H9 (cell line): Measurements from ENCODE around the gene SNTG2. TPM values are rescaled to one million over a fixed set of nuclear protein-coding genes. Genes with fewer than 3 reads are reported as not detected.

Experiments
- DNase-seq: peaks from one replicate; pipeline ENCODE4 v3.0.0-alpha.2; 2017
- H2AFZ ChIP-seq: one replicate; pipeline ENCODE4 v1.6.1; 2013; ENCODE audit warnings: mild to moderate bottlenecking, low read length, control low read depth, moderate library complexity
- H2AK5ac ChIP-seq: 2 replicates; pipeline ENCODE4 v1.6.1; 2013; ENCODE audit warnings: low read length, control low read depth, mixed read lengths; ENCODE audit not compliant: insufficient read length
- H2BK120ac ChIP-seq: one replicate; pipeline ENCODE4 v1.6.1; 2013; ENCODE audit warnings: low read depth, mild to moderate bottlenecking, low read length, control low read depth, inconsistent platforms; ENCODE audit not compliant: poor library complexity, severe bottlenecking
- H2BK12ac ChIP-seq: 2 replicates; pipeline ENCODE4 v1.6.1; 2013; ENCODE audit warnings: low read length, control low read depth, mixed read lengths, low read depth; ENCODE audit not compliant: insufficient read length
- H2BK15ac ChIP-seq: 2 replicates; pipeline ENCODE4 v1.6.1; 2013; ENCODE audit warnings: low read depth, low read length, control low read depth
- H2BK20ac ChIP-seq: one replicate; pipeline ENCODE4 v1.6.1; 2013; ENCODE audit warnings: low read depth, mild to moderate bottlenecking, low read length, control low read depth, inconsistent platforms; ENCODE audit not compliant: poor library complexity, severe bottlenecking
- H2BK5ac ChIP-seq: 2 replicates; pipeline ENCODE4 v1.6.1; 2013; ENCODE audit warnings: low read length, control low read depth, mixed read lengths; ENCODE audit not compliant: insufficient read length
- H3K14ac ChIP-seq: 2 replicates; pipeline ENCODE4 v1.6.1; 2013; ENCODE audit warnings: low read length, control low read depth; ENCODE audit not compliant: insufficient read depth
- H3K18ac ChIP-seq: 2 replicates; pipeline ENCODE4 v1.6.1; 2013; ENCODE audit warnings: low read depth, mild to moderate bottlenecking, mixed read lengths, low read length, control low read depth; ENCODE audit not compliant: insufficient read length
- H3K23ac ChIP-seq: 2 replicates; pipeline ENCODE4 v1.6.1; 2013; ENCODE audit warnings: low read length, control low read depth, mixed read lengths, low read depth; ENCODE audit not compliant: insufficient read length
- H3K23me2 ChIP-seq: 2 replicates; pipeline ENCODE4 v1.6.1; 2013; ENCODE audit warnings: low read depth, mild to moderate bottlenecking, mixed read lengths, low read length, control low read depth; ENCODE audit not compliant: insufficient read length, poor library complexity, severe bottlenecking
- H3K27ac ChIP-seq: 2 replicates; pipeline ENCODE4 v1.5.1; 2013; ENCODE audit warnings: low read length, control low read depth, mixed read lengths, low read depth; ENCODE audit not compliant: insufficient read length
- H3K27me3 ChIP-seq: 2 replicates; pipeline ENCODE4 v1.6.1; 2013; ENCODE audit warnings: low read length, control low read depth, inconsistent platforms; ENCODE audit not compliant: insufficient read depth
- H3K4ac ChIP-seq: 2 replicates; pipeline ENCODE4 v1.6.1; 2013; ENCODE audit warnings: low read depth, mild to moderate bottlenecking, control low read depth, inconsistent platforms, low read length, moderate library complexity
- H3K4me1 ChIP-seq: 2 replicates; pipeline ENCODE4 v1.6.1; 2013; ENCODE audit warnings: low read length, control low read depth, inconsistent platforms; ENCODE audit not compliant: insufficient read depth
- H3K4me2 ChIP-seq: 2 replicates; pipeline ENCODE4 v1.6.1; 2013; ENCODE audit warnings: low read length, control low read depth, mixed read lengths; ENCODE audit not compliant: insufficient read length, insufficient read depth
- H3K56ac ChIP-seq: 2 replicates; pipeline ENCODE4 v1.6.1; 2013; ENCODE audit warnings: low read depth, mild to moderate bottlenecking, mixed read lengths, low read length, control low read depth; ENCODE audit not compliant: insufficient read length
- H3K79me1 ChIP-seq: 2 replicates; pipeline ENCODE4 v1.6.1; 2013; ENCODE audit warnings: low read depth, mild to moderate bottlenecking, moderate library complexity, low read length, control low read depth, inconsistent platforms; ENCODE audit not compliant: insufficient read depth, poor library complexity, severe bottlenecking
- H3K79me2 ChIP-seq: 2 replicates; pipeline ENCODE4 v1.6.1; 2013; ENCODE audit warnings: low read length, control low read depth, inconsistent platforms; ENCODE audit not compliant: insufficient read depth
- H3K9ac ChIP-seq: 2 replicates; pipeline ENCODE4 v1.6.1; 2013; ENCODE audit warnings: low read length, control low read depth, mixed read lengths; ENCODE audit not compliant: insufficient read length; ENCODE audit errors: extremely low read depth
- H3K9me3 ChIP-seq: one replicate; pipeline ENCODE4 v1.6.1; 2013; ENCODE audit warnings: low read depth, low read length, inconsistent platforms; ENCODE audit not compliant: control insufficient read depth
- H3T11ph ChIP-seq: one replicate; pipeline ENCODE4 v1.6.1; 2013; ENCODE audit warnings: mild to moderate bottlenecking, low read length, control low read depth, inconsistent platforms
- H4K20me1 ChIP-seq: one replicate; pipeline ENCODE4 v1.6.1; 2013; ENCODE audit not compliant: control insufficient read depth, insufficient read length, insufficient read depth
- H4K5ac ChIP-seq: 2 replicates; pipeline ENCODE4 v1.6.1; 2013; ENCODE audit warnings: low read depth, mild to moderate bottlenecking, mixed read lengths, low read length, control low read depth; ENCODE audit not compliant: insufficient read length
- H4K8ac ChIP-seq: replicated peaks from 2 replicates; pipeline ENCODE4 v1.6.1; 2013; ENCODE audit warnings: low read length, control low read depth, mixed read lengths, low read depth; ENCODE audit not compliant: insufficient read length
- H4K91ac ChIP-seq: 2 replicates; pipeline ENCODE4 v1.6.1; 2013; ENCODE audit warnings: low read depth, mild to moderate bottlenecking, moderate library complexity, mixed read lengths, low read length, control low read depth; ENCODE audit not compliant: insufficient read length
- H3K27ac Mint-ChIP-seq, 3 experiments: 2 replicates in 2 of 3; 3 replicates in 1 of 3; pipeline ENCODE4 v1.8.0; 2020 to 2021; ENCODE audit warnings: mixed read lengths in 3 of 3, mild to moderate bottlenecking in 1 of 3, moderate library complexity in 1 of 3
- H3K27me3 Mint-ChIP-seq: 2 replicates; pipeline ENCODE4 v1.8.0; 2021; ENCODE audit warnings: low read depth, mild to moderate bottlenecking, moderate library complexity, mixed read lengths
- H3K36me3 Mint-ChIP-seq, 3 experiments: 2 replicates in 2 of 3; 3 replicates in 1 of 3; pipeline ENCODE4 v1.8.0; 2020 to 2021; ENCODE audit warnings: low read depth in 3 of 3, mixed read lengths in 3 of 3; ENCODE audit not compliant: insufficient read depth in 1 of 3
- H3K4me1 Mint-ChIP-seq, 2 experiments: 2 replicates each; pipeline ENCODE4 v1.8.0; 2020; ENCODE audit warnings: mixed read lengths in 2 of 2
- H3K4me3 Mint-ChIP-seq, 2 experiments: 2 replicates in 1 of 2; 3 replicates in 1 of 2; pipeline ENCODE4 v1.8.0; 2020 to 2021; ENCODE audit warnings: mild to moderate bottlenecking in 2 of 2, mixed read lengths in 2 of 2, moderate library complexity in 1 of 2
- H3K9me3 Mint-ChIP-seq, 2 experiments: 2 replicates in 1 of 2; 3 replicates in 1 of 2; pipeline ENCODE4 v1.8.0; 2020; ENCODE audit warnings: mild to moderate bottlenecking in 2 of 2, mixed read lengths in 2 of 2, moderate library complexity in 1 of 2
- CTCF ChIP-seq: fragments of 200-600 bp; sonication (generic); conservative IDR thresholded peaks from 3 replicates; pipeline ENCODE4 v1.8.0; 2021; ENCODE audit warnings: antibody characterized with exemption, mild to moderate bottlenecking
- WGBS: extraction: QIAGEN DNeasy Blood & Tissue Kit; methylation state at CpG from one replicate; pipeline ENCODE4 v1.1.7; 2013; ENCODE audit warnings: missing lambda C conversion rate, low lambda C conversion rate, mixed read lengths; ENCODE audit not compliant: insufficient read length; ENCODE audit errors: extremely low coverage; 5-methylcytosine and 5-hydroxymethylcytosine counted together
- total RNA-seq: library from RNA; stranded (reverse); gene quantifications from 2 replicates; pipeline ENCODE4 v1.2.1, GENCODE V29; 2021

SNTG2 gene
- total RNA-seq, 1 experiment from 2014 or later: 13.2 TPM

- H3K79me2 ChIP-seq: no peaks in the 10 kb centered on the region
- no CpG with 5 or more reads among the region's 4 CpGs for WGBS
- no peak overlapping the region for H3K23ac ChIP-seq
- H3K4me2 ChIP-seq: no peak overlapping the region
- no peaks in the 10 kb centered on the region; the same call in 1 of the 2 replicates for H3K27me3 ChIP-seq
- H2AFZ ChIP-seq: no peak overlapping the region
- H2BK5ac ChIP-seq: no peak overlapping the region
- no peak overlapping the region for H3K4ac ChIP-seq
- H4K5ac ChIP-seq: no peak overlapping the region
- no peaks in the 10 kb centered on the region for H3K79me1 ChIP-seq
- H3K23me2 ChIP-seq: no peaks in the 10 kb centered on the region
- Mint-ChIP-seq H3K27me3 (peaks cover 14% of the 10 kb centered on the region), H3K9me3 (no peaks in the 10 kb centered on the region; a peak in 1 of 5 replicates), H3K27ac (no peak overlapping the region; a peak in 1 of 7 replicates), H3K36me3 (peaks cover 0 to 3% (median 1%) of the 10 kb centered on the region in 3 experiments; a peak in 4 of 7 replicates), H3K4me3 (no peak overlapping the region), H3K4me1 (no peaks in the 10 kb centered on the region)
- H2BK20ac ChIP-seq: no peak overlapping the region
- no peak overlapping the region; the same call in 1 of the 2 replicates for H3K14ac ChIP-seq
- no peaks in the 10 kb centered on the region for H3K9me3 ChIP-seq
- TF ChIP-seq CTCF: no peak
- no peaks in the 10 kb centered on the region for H3K4me1 ChIP-seq
- no peak overlapping the region for H2BK12ac ChIP-seq
- no peak overlapping the region for H3K27ac ChIP-seq
- H3T11ph ChIP-seq: no peak overlapping the region
- no peak overlapping the region for H2AK5ac ChIP-seq
- no peak overlapping the region for H4K91ac ChIP-seq
- no peak for DNase-seq
- H2BK15ac ChIP-seq: no peak overlapping the region
- no peak overlapping the region for H2BK120ac ChIP-seq
- H3K9ac ChIP-seq: no peak overlapping the region
- H4K20me1 ChIP-seq: no peaks in the 10 kb centered on the region
- H3K18ac ChIP-seq: no peak overlapping the region
- no peak overlapping the region for H3K56ac ChIP-seq
- no peak overlapping the region for H4K8ac ChIP-seq
Measured at GRCh38 chr2:1265454-1265853, 314.8 kb downstream of the SNTG2 start.
